HepG2 (cell line): Measurements from ENCODE around the gene LNX2. TPM values are rescaled to one million over a fixed set of nuclear protein-coding genes. Genes with fewer than 3 reads are reported as not detected.

Source experiments
- ELF1 ChIP-seq: sonication (generic); formaldehyde crosslinking; IDR thresholded peaks from 2 replicates; pipeline ENCODE4 v1.4.0; 2020; ENCODE audit warnings: missing genetic modification reagents
- GABPB1 ChIP-seq: IDR thresholded peaks from 2 replicates; pipeline ENCODE4 v1.6.1; 2016; ENCODE audit warnings: mild to moderate bottlenecking, missing genetic modification reagents, moderate library complexity, missing compliant biosample characterization
- ISX ChIP-seq: sonication (generic); formaldehyde crosslinking; conservative IDR thresholded peaks from 2 replicates; pipeline ENCODE4 v1.5.0; 2020; ENCODE audit warnings: missing genetic modification reagents
- PAF1 ChIP-seq: IDR thresholded peaks from 2 replicates; pipeline ENCODE4 v1.6.1; 2016; ENCODE audit warnings: missing genetic modification reagents, missing compliant biosample characterization
- POGZ ChIP-seq: sonication (generic); formaldehyde crosslinking; IDR thresholded peaks from 2 replicates; pipeline ENCODE4 v1.4.0; 2020; ENCODE audit warnings: mild to moderate bottlenecking, missing genetic modification reagents
- TBX2 ChIP-seq: sonication (generic); formaldehyde crosslinking; IDR thresholded peaks from 2 replicates; pipeline ENCODE4 v1.5.0; 2020; ENCODE audit warnings: missing genetic modification reagents, mild to moderate bottlenecking, borderline replicate concordance
- ZBTB38 ChIP-seq: sonication (generic); formaldehyde crosslinking; IDR thresholded peaks from 2 replicates; pipeline ENCODE4 v1.5.1; 2020; ENCODE audit warnings: mild to moderate bottlenecking, missing genetic modification reagents
- ZFAT ChIP-seq: sonication (generic); formaldehyde crosslinking; conservative IDR thresholded peaks from 2 replicates; pipeline ENCODE4 v1.8.1; 2023; ENCODE audit warnings: missing genetic modification reagents, inconsistent platforms
- ZNF746 ChIP-seq: sonication (generic); formaldehyde crosslinking; IDR thresholded peaks from 2 replicates; pipeline ENCODE4 v1.8.0; 2022; ENCODE audit warnings: mild to moderate bottlenecking, missing genetic modification reagents
- polyA plus RNA-seq, 8 experiments: library from polyadenylated mRNA; depleted of rRNA in 3 of 8; stranded (reverse) in 7 of 8; unstranded in 1 of 8; fragments of >200 nt; fragmentation: Illumina TruSeq in 4 of 8; extraction: Trizol in 4 of 8; gene quantifications; 2 replicates each; pipeline versions ENCODE4 v1.2.1 to v1.2.3, GENCODE V29; 2011 to 2016; ENCODE audit warnings: low read depth in 4 of 8, missing spikeins in 1 of 8, mixed read lengths in 1 of 8; ENCODE audit not compliant: insufficient read depth in 1 of 8
- total RNA-seq, 5 experiments: library from RNA; depleted of rRNA; stranded (reverse); fragments of >200 nt; fragmentation: Illumina TruSeq; extraction: Trizol; gene quantifications; 2 replicates each; pipeline ENCODE4 v1.2.3, GENCODE V29; 2016; ENCODE audit warnings: low read depth in 1 of 5
- TF ChIP-seq, protein P1 (sequence below): sonication (generic); formaldehyde crosslinking; conservative IDR thresholded peaks from 2 replicates; pipeline ENCODE4 v1.8.1; 2023; ENCODE audit warnings: missing genetic modification reagents
- TF ChIP-seq, protein P2 (sequence below): sonication (generic); formaldehyde crosslinking; IDR thresholded peaks from 2 replicates; pipeline ENCODE4 v1.4.0; 2020; ENCODE audit warnings: missing genetic modification reagents, borderline replicate concordance
- TF ChIP-seq, protein P3 (sequence below): sonication (generic); formaldehyde crosslinking; IDR thresholded peaks from 2 replicates; pipeline ENCODE4 v1.9.0; 2022; ENCODE audit warnings: low read depth, missing genetic modification reagents
- TF ChIP-seq, protein P4 (sequence below): sonication (generic); formaldehyde crosslinking; IDR thresholded peaks from 2 replicates; pipeline ENCODE4 v1.9.0; 2021; ENCODE audit warnings: mild to moderate bottlenecking, missing genetic modification reagents
- TF ChIP-seq, protein P5 (sequence below): sonication (generic); formaldehyde crosslinking; IDR thresholded peaks from 2 replicates; pipeline ENCODE4 v1.8.0; 2022; ENCODE audit warnings: missing genetic modification reagents, mild to moderate bottlenecking, borderline replicate concordance

The LNX2 gene
- total and polyA plus RNA-seq, 2 of the 13 experiments (the other 11 are each of a cell fraction or from before 2014, with no cell fraction given), result 9.2 to 9.7 TPM

DNA sequence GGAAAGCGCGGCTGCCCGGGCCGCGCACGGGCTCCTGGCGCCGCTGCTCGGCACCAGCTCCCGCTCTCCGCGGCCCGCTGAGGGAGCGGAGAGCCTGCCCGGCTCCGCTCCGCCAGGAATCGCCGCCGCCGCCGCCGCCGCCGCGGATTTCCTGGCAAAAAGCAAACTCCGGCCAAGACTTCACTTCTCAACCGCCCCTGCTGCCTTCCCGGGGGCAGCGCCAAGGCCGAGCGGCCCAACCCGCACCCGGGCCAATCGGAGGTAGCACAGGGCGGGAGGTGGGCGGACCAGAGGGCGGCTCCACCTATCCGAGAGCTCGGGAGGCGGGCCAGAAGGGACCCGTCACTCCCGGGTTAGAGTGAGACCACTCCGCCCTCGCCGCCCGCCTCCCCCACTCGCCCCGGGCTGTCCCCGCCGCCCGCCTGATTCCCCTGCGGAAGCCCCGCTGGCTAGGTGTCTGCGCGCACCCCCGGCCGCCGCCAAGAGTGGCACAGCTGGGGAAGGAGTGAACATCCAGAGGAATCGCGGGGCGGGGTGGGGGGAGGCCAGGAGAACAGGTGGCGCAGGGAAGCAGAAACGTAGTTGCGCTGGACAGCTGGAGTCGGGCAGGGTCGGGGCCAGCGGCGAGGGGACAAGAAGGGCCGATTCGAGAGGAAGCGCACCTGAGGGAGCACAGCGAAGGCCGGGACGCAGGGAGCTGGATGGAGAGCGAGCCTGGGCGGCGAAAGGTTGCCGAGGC lies at the start of gene LNX2 (continued):
- TF ChIP-seq, protein P1, sequence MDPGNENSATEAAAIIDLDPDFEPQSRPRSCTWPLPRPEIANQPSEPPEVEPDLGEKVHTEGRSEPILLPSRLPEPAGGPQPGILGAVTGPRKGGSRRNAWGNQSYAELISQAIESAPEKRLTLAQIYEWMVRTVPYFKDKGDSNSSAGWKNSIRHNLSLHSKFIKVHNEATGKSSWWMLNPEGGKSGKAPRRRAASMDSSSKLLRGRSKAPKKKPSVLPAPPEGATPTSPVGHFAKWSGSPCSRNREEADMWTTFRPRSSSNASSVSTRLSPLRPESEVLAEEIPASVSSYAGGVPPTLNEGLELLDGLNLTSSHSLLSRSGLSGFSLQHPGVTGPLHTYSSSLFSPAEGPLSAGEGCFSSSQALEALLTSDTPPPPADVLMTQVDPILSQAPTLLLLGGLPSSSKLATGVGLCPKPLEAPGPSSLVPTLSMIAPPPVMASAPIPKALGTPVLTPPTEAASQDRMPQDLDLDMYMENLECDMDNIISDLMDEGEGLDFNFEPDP (CRISPR knock-in tag), result no peak
- TF ChIP-seq, protein P2, sequence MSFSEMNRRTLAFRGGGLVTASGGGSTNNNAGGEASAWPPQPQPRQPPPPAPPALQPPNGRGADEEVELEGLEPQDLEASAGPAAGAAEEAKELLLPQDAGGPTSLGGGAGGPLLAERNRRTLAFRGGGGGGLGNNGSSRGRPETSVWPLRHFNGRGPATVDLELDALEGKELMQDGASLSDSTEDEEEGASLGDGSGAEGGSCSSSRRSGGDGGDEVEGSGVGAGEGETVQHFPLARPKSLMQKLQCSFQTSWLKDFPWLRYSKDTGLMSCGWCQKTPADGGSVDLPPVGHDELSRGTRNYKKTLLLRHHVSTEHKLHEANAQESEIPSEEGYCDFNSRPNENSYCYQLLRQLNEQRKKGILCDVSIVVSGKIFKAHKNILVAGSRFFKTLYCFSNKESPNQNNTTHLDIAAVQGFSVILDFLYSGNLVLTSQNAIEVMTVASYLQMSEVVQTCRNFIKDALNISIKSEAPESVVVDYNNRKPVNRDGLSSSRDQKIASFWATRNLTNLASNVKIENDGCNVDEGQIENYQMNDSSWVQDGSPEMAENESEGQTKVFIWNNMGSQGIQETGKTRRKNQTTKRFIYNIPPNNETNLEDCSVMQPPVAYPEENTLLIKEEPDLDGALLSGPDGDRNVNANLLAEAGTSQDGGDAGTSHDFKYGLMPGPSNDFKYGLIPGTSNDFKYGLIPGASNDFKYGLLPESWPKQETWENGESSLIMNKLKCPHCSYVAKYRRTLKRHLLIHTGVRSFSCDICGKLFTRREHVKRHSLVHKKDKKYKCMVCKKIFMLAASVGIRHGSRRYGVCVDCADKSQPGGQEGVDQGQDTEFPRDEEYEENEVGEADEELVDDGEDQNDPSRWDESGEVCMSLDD (CRISPR knock-in tag), result no peak
- TF ChIP-seq, protein P3, sequence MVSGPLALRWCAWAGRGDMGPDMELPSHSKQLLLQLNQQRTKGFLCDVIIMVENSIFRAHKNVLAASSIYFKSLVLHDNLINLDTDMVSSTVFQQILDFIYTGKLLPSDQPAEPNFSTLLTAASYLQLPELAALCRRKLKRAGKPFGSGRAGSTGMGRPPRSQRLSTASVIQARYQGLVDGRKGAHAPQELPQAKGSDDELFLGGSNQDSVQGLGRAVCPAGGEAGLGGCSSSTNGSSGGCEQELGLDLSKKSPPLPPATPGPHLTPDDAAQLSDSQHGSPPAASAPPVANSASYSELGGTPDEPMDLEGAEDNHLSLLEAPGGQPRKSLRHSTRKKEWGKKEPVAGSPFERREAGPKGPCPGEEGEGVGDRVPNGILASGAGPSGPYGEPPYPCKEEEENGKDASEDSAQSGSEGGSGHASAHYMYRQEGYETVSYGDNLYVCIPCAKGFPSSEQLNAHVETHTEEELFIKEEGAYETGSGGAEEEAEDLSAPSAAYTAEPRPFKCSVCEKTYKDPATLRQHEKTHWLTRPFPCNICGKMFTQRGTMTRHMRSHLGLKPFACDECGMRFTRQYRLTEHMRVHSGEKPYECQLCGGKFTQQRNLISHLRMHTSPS (CRISPR knock-in tag), result no peak
- TF ChIP-seq ZNF746 (CRISPR knock-in tag), result no peak
- TF ChIP-seq ZFAT (CRISPR knock-in tag), result no peak
- TF ChIP-seq, protein P4, sequence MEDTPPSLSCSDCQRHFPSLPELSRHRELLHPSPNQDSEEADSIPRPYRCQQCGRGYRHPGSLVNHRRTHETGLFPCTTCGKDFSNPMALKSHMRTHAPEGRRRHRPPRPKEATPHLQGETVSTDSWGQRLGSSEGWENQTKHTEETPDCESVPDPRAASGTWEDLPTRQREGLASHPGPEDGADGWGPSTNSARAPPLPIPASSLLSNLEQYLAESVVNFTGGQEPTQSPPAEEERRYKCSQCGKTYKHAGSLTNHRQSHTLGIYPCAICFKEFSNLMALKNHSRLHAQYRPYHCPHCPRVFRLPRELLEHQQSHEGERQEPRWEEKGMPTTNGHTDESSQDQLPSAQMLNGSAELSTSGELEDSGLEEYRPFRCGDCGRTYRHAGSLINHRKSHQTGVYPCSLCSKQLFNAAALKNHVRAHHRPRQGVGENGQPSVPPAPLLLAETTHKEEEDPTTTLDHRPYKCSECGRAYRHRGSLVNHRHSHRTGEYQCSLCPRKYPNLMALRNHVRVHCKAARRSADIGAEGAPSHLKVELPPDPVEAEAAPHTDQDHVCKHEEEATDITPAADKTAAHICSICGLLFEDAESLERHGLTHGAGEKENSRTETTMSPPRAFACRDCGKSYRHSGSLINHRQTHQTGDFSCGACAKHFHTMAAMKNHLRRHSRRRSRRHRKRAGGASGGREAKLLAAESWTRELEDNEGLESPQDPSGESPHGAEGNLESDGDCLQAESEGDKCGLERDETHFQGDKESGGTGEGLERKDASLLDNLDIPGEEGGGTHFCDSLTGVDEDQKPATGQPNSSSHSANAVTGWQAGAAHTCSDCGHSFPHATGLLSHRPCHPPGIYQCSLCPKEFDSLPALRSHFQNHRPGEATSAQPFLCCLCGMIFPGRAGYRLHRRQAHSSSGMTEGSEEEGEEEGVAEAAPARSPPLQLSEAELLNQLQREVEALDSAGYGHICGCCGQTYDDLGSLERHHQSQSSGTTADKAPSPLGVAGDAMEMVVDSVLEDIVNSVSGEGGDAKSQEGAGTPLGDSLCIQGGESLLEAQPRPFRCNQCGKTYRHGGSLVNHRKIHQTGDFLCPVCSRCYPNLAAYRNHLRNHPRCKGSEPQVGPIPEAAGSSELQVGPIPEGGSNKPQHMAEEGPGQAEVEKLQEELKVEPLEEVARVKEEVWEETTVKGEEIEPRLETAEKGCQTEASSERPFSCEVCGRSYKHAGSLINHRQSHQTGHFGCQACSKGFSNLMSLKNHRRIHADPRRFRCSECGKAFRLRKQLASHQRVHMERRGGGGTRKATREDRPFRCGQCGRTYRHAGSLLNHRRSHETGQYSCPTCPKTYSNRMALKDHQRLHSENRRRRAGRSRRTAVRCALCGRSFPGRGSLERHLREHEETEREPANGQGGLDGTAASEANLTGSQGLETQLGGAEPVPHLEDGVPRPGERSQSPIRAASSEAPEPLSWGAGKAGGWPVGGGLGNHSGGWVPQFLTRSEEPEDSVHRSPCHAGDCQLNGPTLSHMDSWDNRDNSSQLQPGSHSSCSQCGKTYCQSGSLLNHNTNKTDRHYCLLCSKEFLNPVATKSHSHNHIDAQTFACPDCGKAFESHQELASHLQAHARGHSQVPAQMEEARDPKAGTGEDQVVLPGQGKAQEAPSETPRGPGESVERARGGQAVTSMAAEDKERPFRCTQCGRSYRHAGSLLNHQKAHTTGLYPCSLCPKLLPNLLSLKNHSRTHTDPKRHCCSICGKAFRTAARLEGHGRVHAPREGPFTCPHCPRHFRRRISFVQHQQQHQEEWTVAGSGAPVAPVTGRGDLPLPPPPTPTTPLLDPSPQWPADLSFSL (CRISPR knock-in tag), result no peak
- TF ChIP-seq PAF1 (CRISPR knock-in tag), result no peak
- TF ChIP-seq, protein P5, sequence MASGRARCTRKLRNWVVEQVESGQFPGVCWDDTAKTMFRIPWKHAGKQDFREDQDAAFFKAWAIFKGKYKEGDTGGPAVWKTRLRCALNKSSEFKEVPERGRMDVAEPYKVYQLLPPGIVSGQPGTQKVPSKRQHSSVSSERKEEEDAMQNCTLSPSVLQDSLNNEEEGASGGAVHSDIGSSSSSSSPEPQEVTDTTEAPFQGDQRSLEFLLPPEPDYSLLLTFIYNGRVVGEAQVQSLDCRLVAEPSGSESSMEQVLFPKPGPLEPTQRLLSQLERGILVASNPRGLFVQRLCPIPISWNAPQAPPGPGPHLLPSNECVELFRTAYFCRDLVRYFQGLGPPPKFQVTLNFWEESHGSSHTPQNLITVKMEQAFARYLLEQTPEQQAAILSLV (CRISPR knock-in tag), result no peak
- TF ChIP-seq ISX (CRISPR knock-in tag), result no peak; the same call in 1 of the 2 replicates
- TF ChIP-seq ZBTB38, result 0 out of 2 replicates have a peak, but pooled peaks have one; percentile 23
- no peak; the same call in 1 of the 2 replicates for TF ChIP-seq ELF1 (CRISPR knock-in tag)
- TF ChIP-seq GABPB1 (CRISPR knock-in tag), result peak; percentile 82
- peak; percentile 46 for TF ChIP-seq TBX2
- peak; percentile 42; the same call in 1 of the 2 replicates for TF ChIP-seq POGZ (CRISPR knock-in tag)
